Measurements from ENCODE around the gene MEGF11.

DNA sequence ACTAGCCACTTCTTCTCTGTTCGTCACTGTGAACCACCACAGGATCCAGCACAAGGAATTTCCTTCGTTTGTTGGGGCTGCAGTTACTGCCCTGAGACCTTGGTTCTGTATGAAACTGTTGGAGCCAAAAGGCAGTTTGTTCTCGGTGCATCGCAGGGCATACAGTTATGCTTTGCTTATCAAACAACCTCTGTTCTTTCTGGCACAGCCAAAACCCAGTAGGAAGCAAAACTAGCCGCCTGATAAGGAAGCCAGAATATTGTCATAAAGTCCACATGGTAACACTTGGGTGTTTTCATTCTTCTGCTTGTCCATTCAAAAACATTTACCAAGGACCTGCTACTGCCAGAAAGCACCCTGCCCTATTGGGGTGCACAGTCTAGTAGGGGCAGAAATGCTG is 268.2 kb downstream of the MEGF11 start:
- TF ChIP-seq POLR2AphosphoS5 (IDR thresholded peaks at IDR 0.05; ENCODE audit: low read depth, low read length) (no peak), TAF1 (IDR thresholded peaks at IDR 0.05; ENCODE audit: borderline replicate concordance, low read depth, low read length) (no peak), SMC3 (IDR thresholded peaks at IDR 0.05; ENCODE audit: low read depth, low read length) (no peak), RAD21 (IDR thresholded peaks at IDR 0.05; ENCODE audit: low read length) (no peak), NRF1 (IDR thresholded peaks at IDR 0.05; ENCODE audit: low read depth, low read length) (no peak), EP300 (IDR thresholded peaks at IDR 0.05; ENCODE audit: borderline replicate concordance in 1 of 2, low read depth in 1 of 2, low read length in 1 of 2) (no peak), FOXM1 (IDR thresholded peaks at IDR 0.05; ENCODE audit: low read depth) (no peak)
- TF ChIP-seq, protein P1, sequence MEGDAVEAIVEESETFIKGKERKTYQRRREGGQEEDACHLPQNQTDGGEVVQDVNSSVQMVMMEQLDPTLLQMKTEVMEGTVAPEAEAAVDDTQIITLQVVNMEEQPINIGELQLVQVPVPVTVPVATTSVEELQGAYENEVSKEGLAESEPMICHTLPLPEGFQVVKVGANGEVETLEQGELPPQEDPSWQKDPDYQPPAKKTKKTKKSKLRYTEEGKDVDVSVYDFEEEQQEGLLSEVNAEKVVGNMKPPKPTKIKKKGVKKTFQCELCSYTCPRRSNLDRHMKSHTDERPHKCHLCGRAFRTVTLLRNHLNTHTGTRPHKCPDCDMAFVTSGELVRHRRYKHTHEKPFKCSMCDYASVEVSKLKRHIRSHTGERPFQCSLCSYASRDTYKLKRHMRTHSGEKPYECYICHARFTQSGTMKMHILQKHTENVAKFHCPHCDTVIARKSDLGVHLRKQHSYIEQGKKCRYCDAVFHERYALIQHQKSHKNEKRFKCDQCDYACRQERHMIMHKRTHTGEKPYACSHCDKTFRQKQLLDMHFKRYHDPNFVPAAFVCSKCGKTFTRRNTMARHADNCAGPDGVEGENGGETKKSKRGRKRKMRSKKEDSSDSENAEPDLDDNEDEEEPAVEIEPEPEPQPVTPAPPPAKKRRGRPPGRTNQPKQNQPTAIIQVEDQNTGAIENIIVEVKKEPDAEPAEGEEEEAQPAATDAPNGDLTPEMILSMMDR (IDR thresholded peaks at IDR 0.05) = no peak
- TF ChIP-seq, protein P2, sequence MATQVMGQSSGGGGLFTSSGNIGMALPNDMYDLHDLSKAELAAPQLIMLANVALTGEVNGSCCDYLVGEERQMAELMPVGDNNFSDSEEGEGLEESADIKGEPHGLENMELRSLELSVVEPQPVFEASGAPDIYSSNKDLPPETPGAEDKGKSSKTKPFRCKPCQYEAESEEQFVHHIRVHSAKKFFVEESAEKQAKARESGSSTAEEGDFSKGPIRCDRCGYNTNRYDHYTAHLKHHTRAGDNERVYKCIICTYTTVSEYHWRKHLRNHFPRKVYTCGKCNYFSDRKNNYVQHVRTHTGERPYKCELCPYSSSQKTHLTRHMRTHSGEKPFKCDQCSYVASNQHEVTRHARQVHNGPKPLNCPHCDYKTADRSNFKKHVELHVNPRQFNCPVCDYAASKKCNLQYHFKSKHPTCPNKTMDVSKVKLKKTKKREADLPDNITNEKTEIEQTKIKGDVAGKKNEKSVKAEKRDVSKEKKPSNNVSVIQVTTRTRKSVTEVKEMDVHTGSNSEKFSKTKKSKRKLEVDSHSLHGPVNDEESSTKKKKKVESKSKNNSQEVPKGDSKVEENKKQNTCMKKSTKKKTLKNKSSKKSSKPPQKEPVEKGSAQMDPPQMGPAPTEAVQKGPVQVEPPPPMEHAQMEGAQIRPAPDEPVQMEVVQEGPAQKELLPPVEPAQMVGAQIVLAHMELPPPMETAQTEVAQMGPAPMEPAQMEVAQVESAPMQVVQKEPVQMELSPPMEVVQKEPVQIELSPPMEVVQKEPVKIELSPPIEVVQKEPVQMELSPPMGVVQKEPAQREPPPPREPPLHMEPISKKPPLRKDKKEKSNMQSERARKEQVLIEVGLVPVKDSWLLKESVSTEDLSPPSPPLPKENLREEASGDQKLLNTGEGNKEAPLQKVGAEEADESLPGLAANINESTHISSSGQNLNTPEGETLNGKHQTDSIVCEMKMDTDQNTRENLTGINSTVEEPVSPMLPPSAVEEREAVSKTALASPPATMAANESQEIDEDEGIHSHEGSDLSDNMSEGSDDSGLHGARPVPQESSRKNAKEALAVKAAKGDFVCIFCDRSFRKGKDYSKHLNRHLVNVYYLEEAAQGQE (IDR thresholded peaks at IDR 0.05; ENCODE audit: low read depth, low read length) = no peak
- TF ChIP-seq, protein P3, sequence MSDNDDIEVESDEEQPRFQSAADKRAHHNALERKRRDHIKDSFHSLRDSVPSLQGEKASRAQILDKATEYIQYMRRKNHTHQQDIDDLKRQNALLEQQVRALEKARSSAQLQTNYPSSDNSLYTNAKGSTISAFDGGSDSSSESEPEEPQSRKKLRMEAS (IDR thresholded peaks at IDR 0.05; ENCODE audit: low read depth) = no peak
- TF ChIP-seq, protein P4, sequence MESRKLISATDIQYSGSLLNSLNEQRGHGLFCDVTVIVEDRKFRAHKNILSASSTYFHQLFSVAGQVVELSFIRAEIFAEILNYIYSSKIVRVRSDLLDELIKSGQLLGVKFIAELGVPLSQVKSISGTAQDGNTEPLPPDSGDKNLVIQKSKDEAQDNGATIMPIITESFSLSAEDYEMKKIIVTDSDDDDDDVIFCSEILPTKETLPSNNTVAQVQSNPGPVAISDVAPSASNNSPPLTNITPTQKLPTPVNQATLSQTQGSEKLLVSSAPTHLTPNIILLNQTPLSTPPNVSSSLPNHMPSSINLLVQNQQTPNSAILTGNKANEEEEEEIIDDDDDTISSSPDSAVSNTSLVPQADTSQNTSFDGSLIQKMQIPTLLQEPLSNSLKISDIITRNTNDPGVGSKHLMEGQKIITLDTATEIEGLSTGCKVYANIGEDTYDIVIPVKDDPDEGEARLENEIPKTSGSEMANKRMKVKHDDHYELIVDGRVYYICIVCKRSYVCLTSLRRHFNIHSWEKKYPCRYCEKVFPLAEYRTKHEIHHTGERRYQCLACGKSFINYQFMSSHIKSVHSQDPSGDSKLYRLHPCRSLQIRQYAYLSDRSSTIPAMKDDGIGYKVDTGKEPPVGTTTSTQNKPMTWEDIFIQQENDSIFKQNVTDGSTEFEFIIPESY (IDR thresholded peaks at IDR 0.05; ENCODE audit: borderline replicate concordance, low read depth) = no peak
